RWPE2 (cell line): ENCODE data around the gene RSU1.

Experiments
- ATAC-seq: fragments of 200-7000 bp; cut with Tn5 transposase; 3 replicates; pipeline ENCODE4 v1.9.1; 2021; ENCODE audit warnings: low read depth
- DNase-seq: peaks from one replicate; pipeline ENCODE4 v3.0.0-alpha.2; 2020; ENCODE audit warnings: low spot score
- H3K27ac ChIP-seq: fragments of 450-650 bp; 2 replicates; pipeline ENCODE4 v1.5.1; 2017; ENCODE audit warnings: mild to moderate bottlenecking; ENCODE audit not compliant: poor library complexity, severe bottlenecking
- H3K27me3 ChIP-seq: fragments of 250-450 bp; sonication (Bioruptor Pico); 2 replicates; pipeline ENCODE4 v1.5.1; 2021; ENCODE audit warnings: mild to moderate bottlenecking, moderate library complexity; ENCODE audit not compliant: insufficient read depth, poor library complexity, severe bottlenecking
- H3K36me3 ChIP-seq: fragments of 250-450 bp; sonication (Bioruptor Pico); 2 replicates; pipeline ENCODE4 v1.5.1; 2020; ENCODE audit warnings: low read depth, mild to moderate bottlenecking, moderate library complexity
- H3K4me1 ChIP-seq: fragments of 250-450 bp; sonication (Bioruptor Pico); 2 replicates; pipeline ENCODE4 v1.5.1; 2021; ENCODE audit warnings: mild to moderate bottlenecking, moderate library complexity; ENCODE audit not compliant: insufficient read depth, poor library complexity, severe bottlenecking
- H3K4me3 ChIP-seq: fragments of 250-450 bp; sonication (Bioruptor Pico); 2 replicates; pipeline ENCODE4 v1.5.1; 2021; ENCODE audit warnings: mild to moderate bottlenecking, moderate library complexity; ENCODE audit not compliant: severe bottlenecking
- H3K9me3 ChIP-seq: fragments of 250-450 bp; sonication (Bioruptor Pico); 2 replicates; pipeline ENCODE4 v1.5.1; 2021; ENCODE audit warnings: mild to moderate bottlenecking, moderate library complexity; ENCODE audit not compliant: severe bottlenecking
- CTCF ChIP-seq: fragments of 450-650 bp; IDR thresholded peaks from one replicate; pipeline ENCODE4 v1.5.1; 2017; ENCODE audit warnings: mild to moderate bottlenecking, moderate library complexity; ENCODE audit not compliant: poor library complexity, severe bottlenecking

The RSU1 gene

DNA sequence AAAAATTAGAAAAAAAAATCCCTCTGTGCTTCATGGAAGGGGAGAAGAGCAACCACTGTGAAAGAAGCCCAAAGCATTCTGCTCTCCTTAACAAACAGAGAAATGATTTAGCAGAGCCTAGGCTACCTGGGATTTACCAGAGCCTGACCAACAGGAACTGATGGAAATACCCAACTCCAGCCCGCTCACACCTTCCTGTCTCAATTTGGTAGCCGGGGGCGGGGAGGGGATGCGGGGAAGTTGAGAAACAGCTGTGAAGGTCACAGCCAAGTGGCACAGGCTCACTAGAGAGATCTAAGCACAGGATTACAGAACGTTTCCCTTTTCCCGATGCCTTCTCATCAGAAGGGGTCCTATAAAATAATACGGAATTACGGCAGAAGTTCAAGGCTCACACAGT is 17.6 kb downstream of the RSU1 start:
- no peak overlapping the region for H3K27ac ChIP-seq
- ATAC-seq (no peak), DNase-seq (no peak)
- H3K4me1 ChIP-seq = no peaks in the 10 kb centered on the region
- no peaks in the 10 kb centered on the region for H3K9me3 ChIP-seq
- no peaks in the 10 kb centered on the region for H3K36me3 ChIP-seq
- no peak overlapping the region for H3K4me3 ChIP-seq
- no peak for TF ChIP-seq CTCF
- no peaks in the 10 kb centered on the region for H3K27me3 ChIP-seq

DNA sequence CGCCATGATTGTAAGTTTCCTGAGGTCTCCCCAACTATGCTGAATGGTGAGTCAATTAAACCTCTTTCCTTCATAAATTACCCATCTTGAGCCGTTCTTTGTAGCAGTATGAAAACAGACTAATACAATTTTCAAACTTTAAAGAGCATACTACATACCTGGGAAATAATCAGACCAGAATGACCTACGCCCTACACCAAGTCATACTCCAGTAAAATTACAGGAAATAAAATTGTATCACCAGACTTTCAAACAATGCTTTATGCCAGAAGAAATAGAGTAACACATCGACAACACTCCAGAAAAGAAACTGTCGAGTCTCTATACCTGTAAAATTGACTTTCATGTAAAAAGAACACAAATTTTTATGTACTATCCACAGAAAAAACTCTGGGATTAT is 18.7 kb downstream of the RSU1 start:
- ATAC-seq (no peak), DNase-seq (no peak)
- H3K4me3 ChIP-seq = no peak overlapping the region
- H3K27me3 ChIP-seq = no peaks in the 10 kb centered on the region
- no peaks in the 10 kb centered on the region for H3K9me3 ChIP-seq
- H3K27ac ChIP-seq = no peak overlapping the region
- no peaks in the 10 kb centered on the region for H3K4me1 ChIP-seq
- TF ChIP-seq CTCF = no peak
- H3K36me3 ChIP-seq = no peaks in the 10 kb centered on the region

- TF ChIP-seq CTCF = no peak
- H3K27ac ChIP-seq = no peak overlapping the region
- DNase-seq (no peak), ATAC-seq (no peak)
- H3K9me3 ChIP-seq = no peaks in the 10 kb centered on the region
- H3K36me3 ChIP-seq = no peaks in the 10 kb centered on the region
- no peaks in the 10 kb centered on the region for H3K27me3 ChIP-seq
- no peak overlapping the region for H3K4me3 ChIP-seq
- H3K4me1 ChIP-seq = no peaks in the 10 kb centered on the region
Measured at GRCh38 chr10:16795410-16796073, 21.7 kb downstream of the RSU1 start.

GRCh38 chr10:16794005-16794404 is 23.2 kb downstream of the RSU1 start:
- H3K4me3 ChIP-seq = no peak overlapping the region
- H3K4me1 ChIP-seq = no peaks in the 10 kb centered on the region
- DNase-seq (no peak), ATAC-seq (no peak)
- H3K27ac ChIP-seq = no peak overlapping the region
- no peaks in the 10 kb centered on the region for H3K27me3 ChIP-seq
- H3K36me3 ChIP-seq = no peaks in the 10 kb centered on the region
- H3K9me3 ChIP-seq = no peaks in the 10 kb centered on the region
- no peak for TF ChIP-seq CTCF

GRCh38 chr10:16792675-16793074 is 24.5 kb downstream of the RSU1 start:
- no peak for TF ChIP-seq CTCF
- Histone ChIP-seq H3K4me1 (no peaks in the 10 kb centered on the region), H3K27me3 (no peaks in the 10 kb centered on the region), H3K4me3 (no peak overlapping the region), H3K27ac (no peak overlapping the region), H3K9me3 (no peaks in the 10 kb centered on the region), H3K36me3 (no peaks in the 10 kb centered on the region)
- no peak for ATAC-seq
- DNase-seq = no peak
